Stimulated activated CD8-positive, alpha-beta memory T cell treated with anti-CD3 and anti-CD28 coated beads, Interleukin-15, amount 100 ng/mL, for 4 hours (primary cell): Measurements from ENCODE around the gene RPN1.
"Not testable (repeated sequence)": the region's sequence is repeated elsewhere in the genome, so short reads cannot be mapped to it uniquely, and the experiment has no call there.

Experiments
- DNase-seq, 2 donors: peaks; one replicate each; pipeline ENCODE4 v3.0.0-alpha.2; 2020; ENCODE audit warnings: low read depth in 2 of 2

RPN1 gene

GRCh38 chr3:128609294-128609693 is 41.3 kb downstream of the RPN1 start:
- DNase-seq: no peak

- no peak for DNase-seq
Observed at GRCh38 chr3:128607710-128608048, 42.9 kb downstream of the RPN1 start.

GRCh38 chr3:128606094-128606493 is 44.5 kb downstream of the RPN1 start:
- DNase-seq: no peak

- DNase-seq: no peak
Observed at GRCh38 chr3:128605091-128606046, 45.2 kb downstream of the RPN1 start.

- DNase-seq: no peak
Observed at GRCh38 chr3:128603811-128604775, 46.5 kb downstream of the RPN1 start.

- no peak for DNase-seq
Observed at GRCh38 chr3:128603313-128603712, 47.3 kb downstream of the RPN1 start.

GRCh38 chr3:128598884-128599664 is 51.5 kb downstream of the RPN1 start:
- no peak for DNase-seq

GRCh38 chr3:128597900-128598299 is 52.7 kb downstream of the RPN1 start:
- no peak for DNase-seq

- no peak for DNase-seq
Observed at GRCh38 chr3:128592864-128593263, 57.8 kb downstream of the RPN1 start.

- DNase-seq: no peak
Observed at GRCh38 chr3:128591738-128592426, 58.7 kb downstream of the RPN1 start.

- DNase-seq: no peak
Observed at GRCh38 chr3:128590948-128591347, 59.7 kb downstream of the RPN1 start.

- DNase-seq: not testable (repeated sequence)
Observed at GRCh38 chr3:128589985-128590384, 60.6 kb downstream of the RPN1 start.

- no peak for DNase-seq
Observed at GRCh38 chr3:128588147-128588546, 62.5 kb downstream of the RPN1 start.

- no peak for DNase-seq
Observed at GRCh38 chr3:128587391-128587790, 63.2 kb downstream of the RPN1 start.

- not testable (repeated sequence) for DNase-seq
Observed at GRCh38 chr3:128586932-128587331, 63.7 kb downstream of the RPN1 start.

- DNase-seq: not testable (repeated sequence)
Observed at GRCh38 chr3:128586391-128586790, 64.2 kb downstream of the RPN1 start.

- no peak for DNase-seq
Observed at GRCh38 chr3:128585974-128586373, 64.6 kb downstream of the RPN1 start.

GRCh38 chr3:128585189-128585588 is 65.4 kb downstream of the RPN1 start:
- no peak for DNase-seq

GRCh38 chr3:128584412-128585020 is 66.1 kb downstream of the RPN1 start:
- DNase-seq: no peak

- DNase-seq: no peak
Observed at GRCh38 chr3:128581566-128581965, 69.1 kb downstream of the RPN1 start.

GRCh38 chr3:128579927-128580326 is 70.7 kb downstream of the RPN1 start:
- DNase-seq: no peak
